MM.1S (cell line): ENCODE results near the gene RBP5.
A peak's percentile ranks its signal among the peaks of the same experiment; 100 is the strongest.

ENCODE experiments used
- DNase-seq: peaks from one replicate; pipeline ENCODE4 v3.0.0-alpha.2; 2015
- H2AFZ ChIP-seq: fragments of 300-600 bp; sonication (generic); 2 replicates; pipeline ENCODE4 v1.6.0; 2016; ENCODE audit warnings: antibody characterized with exemption, low read length
- H3F3A ChIP-seq: fragments of 300-600 bp; sonication (generic); 2 replicates; pipeline ENCODE4 v1.6.1; 2016; ENCODE audit warnings: mild to moderate bottlenecking, antibody characterized with exemption, low read length, moderate library complexity, mixed read lengths; ENCODE audit not compliant: insufficient read depth
- H3K27ac ChIP-seq: fragments of 300-600 bp; sonication (generic); 2 replicates; pipeline ENCODE4 v1.5.1; 2016; ENCODE audit warnings: mild to moderate bottlenecking, low read length
- H3K27me3 ChIP-seq: fragments of 300-600 bp; sonication (generic); replicated peaks from 2 replicates; pipeline ENCODE4 v1.6.0; 2016; ENCODE audit warnings: low read length; ENCODE audit not compliant: insufficient read depth
- H3K36me3 ChIP-seq: fragments of 300-600 bp; sonication (generic); replicated peaks from 2 replicates; pipeline ENCODE4 v1.6.1; 2016; ENCODE audit warnings: mild to moderate bottlenecking, low read length, mixed read lengths; ENCODE audit not compliant: insufficient read depth
- H3K4me1 ChIP-seq: fragments of 300-600 bp; sonication (generic); 2 replicates; pipeline ENCODE4 v1.6.1; 2016; ENCODE audit warnings: low read length, mixed read lengths
- H3K4me2 ChIP-seq: fragments of 300-600 bp; sonication (generic); 2 replicates; pipeline ENCODE4 v1.6.0; 2016; ENCODE audit warnings: low read depth, low read length
- H3K4me3 ChIP-seq: fragments of 300-600 bp; sonication (generic); 2 replicates; pipeline ENCODE4 v1.5.1; 2016; ENCODE audit warnings: low read length, mixed read lengths
- H3K79me2 ChIP-seq: fragments of 300-600 bp; sonication (generic); 2 replicates; pipeline ENCODE4 v1.6.1; 2016; ENCODE audit warnings: mixed run types, low read length, mixed read lengths
- H3K9ac ChIP-seq: fragments of 300-600 bp; sonication (generic); 2 replicates; pipeline ENCODE4 v1.6.1; 2016; ENCODE audit warnings: low read length, mixed read lengths
- H3K9me2 ChIP-seq: fragments of 300-600 bp; sonication (generic); replicated peaks from 2 replicates; pipeline ENCODE4 v1.6.1; 2016; ENCODE audit warnings: mild to moderate bottlenecking, low read length, mixed read lengths; ENCODE audit not compliant: insufficient read depth
- H3K9me3 ChIP-seq: fragments of 300-600 bp; sonication (generic); replicated peaks from 2 replicates; pipeline ENCODE4 v1.6.1; 2016; ENCODE audit warnings: mild to moderate bottlenecking, low read length, mixed read lengths; ENCODE audit not compliant: insufficient read depth
- H4K20me1 ChIP-seq: fragments of 300-600 bp; sonication (generic); 2 replicates; pipeline ENCODE4 v1.6.1; 2016; ENCODE audit warnings: mild to moderate bottlenecking, low read length, moderate library complexity, mixed read lengths; ENCODE audit not compliant: insufficient read depth
- CTCF ChIP-seq: fragments of 300-600 bp; sonication (generic); IDR thresholded peaks from 2 replicates; pipeline ENCODE4 v1.5.1; 2016; ENCODE audit warnings: antibody characterized with exemption, low read length, mixed read lengths
- EZH2 ChIP-seq: fragments of 300-600 bp; sonication (generic); optimal IDR thresholded peaks from 2 replicates; pipeline ENCODE3; 2017; ENCODE audit warnings: low read depth, mild to moderate bottlenecking, antibody characterized with exemption, low read length, mixed read lengths
- EZH2phosphoT487 ChIP-seq: fragments of 300-600 bp; sonication (generic); IDR thresholded peaks from 2 replicates; pipeline ENCODE4 v1.6.1; 2018; ENCODE audit warnings: antibody characterized with exemption, low read length

Gene RBP5

DNA sequence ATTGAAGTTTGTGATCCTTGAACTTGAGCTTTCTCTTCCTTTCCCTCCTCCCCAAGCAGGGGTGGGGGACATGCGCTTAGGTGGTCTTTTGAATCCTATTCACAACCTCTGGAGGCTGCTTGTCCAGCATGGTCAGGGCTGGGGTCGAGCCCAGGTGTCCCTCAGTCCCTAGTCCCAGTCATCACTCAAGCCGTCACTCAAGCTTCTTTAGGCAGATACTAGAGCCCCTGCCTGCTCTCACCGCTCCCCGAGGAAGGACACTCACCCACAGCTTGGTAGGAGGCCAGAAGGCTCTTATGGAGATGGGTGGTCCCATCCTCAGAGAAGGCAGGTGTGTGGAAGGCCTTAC is 19.1 kb downstream of the RBP5 start:
- DNase-seq, result no peak
- H3K79me2 ChIP-seq, result peaks cover 8% of the 10 kb centered on the region; the same call in 1 of the 2 replicates
- no peak overlapping the region for H3K9ac ChIP-seq
- H3K4me3 ChIP-seq, result peak overlapping the region; percentile 82; the same call in 1 of the 2 replicates
- H2AFZ ChIP-seq, result no peak overlapping the region
- H3K27ac ChIP-seq, result no peak overlapping the region
- H3K27me3 ChIP-seq, result no peaks in the 10 kb centered on the region
- H3K4me1 ChIP-seq, result 0 out of 2 replicates have a peak, but pooled peaks cover 15% of the 10 kb centered on the region
- TF ChIP-seq CTCF, result no peak
- TF ChIP-seq EZH2, result no peak
- no peak for TF ChIP-seq EZH2phosphoT487
- peaks cover 11% of the 10 kb centered on the region; the same call in 1 of the 2 replicates for H3F3A ChIP-seq
- no peaks in the 10 kb centered on the region for H3K9me3 ChIP-seq
- no peaks in the 10 kb centered on the region for H3K9me2 ChIP-seq
- H4K20me1 ChIP-seq, result no peaks in the 10 kb centered on the region
- no peaks in the 10 kb centered on the region for H3K36me3 ChIP-seq
- H3K4me2 ChIP-seq, result peak overlapping the region; percentile 77; the same call in 1 of the 2 replicates

DNA sequence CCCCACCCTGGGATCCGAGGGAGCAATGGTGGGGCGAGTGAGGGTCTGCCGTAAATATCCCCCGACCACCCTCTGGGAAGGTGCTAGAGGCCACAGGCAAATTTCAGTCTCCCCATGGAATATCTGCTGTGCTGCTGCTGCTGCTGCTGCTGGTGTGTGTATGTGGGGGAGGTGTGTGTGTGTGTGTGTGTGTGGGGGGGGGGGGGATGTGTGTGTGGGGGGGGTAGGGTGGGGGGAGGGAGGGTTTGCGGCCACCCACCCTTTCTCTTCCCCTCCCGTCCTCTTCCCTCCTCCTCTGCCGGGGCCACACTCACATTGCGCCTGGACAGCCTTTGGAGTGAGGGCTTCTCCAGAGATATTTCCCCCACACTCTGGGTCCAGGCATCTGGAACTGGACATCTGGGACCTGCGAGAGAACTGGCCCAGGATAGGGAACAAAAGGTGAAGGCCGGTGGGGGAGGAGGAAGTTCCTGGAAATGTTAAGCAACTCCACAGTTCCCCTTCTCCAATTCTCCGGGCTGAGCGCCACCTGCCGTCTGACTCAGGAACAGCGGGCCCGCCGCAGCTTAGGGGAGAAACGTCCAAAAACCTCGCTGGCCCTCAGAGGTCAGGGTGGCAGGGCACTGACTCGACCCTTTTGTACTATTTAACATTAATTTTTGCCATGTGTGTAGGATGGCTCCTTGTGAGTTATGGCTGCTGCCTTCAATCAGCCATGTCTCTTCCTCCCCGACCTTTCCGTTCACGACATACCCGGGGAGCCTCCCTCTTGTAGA is 19.7 kb downstream of the RBP5 start, which contains the start of gene C1RL:
Gene C1RL (minus strand): TSS at position 419 of the 776 bp plus-strand sequence. CDS start 34 bp downstream, at position 385.
- Histone ChIP-seq H3K9me2 (no peaks in the 10 kb centered on the region), H3K9ac (peak within 1 kb of the TSS; percentile 87), H3K4me1 (0 out of 2 replicates have a peak, but pooled peaks cover 15% of the 10 kb centered on the region), H3K27me3 (no peaks in the 10 kb centered on the region), H3K4me3 (peak within 1 kb of the TSS; percentile 95), H3K9me3 (no peaks in the 10 kb centered on the region), H3K79me2 (peaks cover 8% of the 10 kb centered on the region; the same call in 1 of the 2 replicates), H3F3A (peaks cover 11% of the 10 kb centered on the region; the same call in 1 of the 2 replicates), H2AFZ (peak within 1 kb of the TSS; percentile 88), H3K27ac (peak within 1 kb of the TSS; percentile 68; the same call in 1 of the 2 replicates), H3K4me2 (peak within 1 kb of the TSS; percentile 95), H3K36me3 (no peaks in the 10 kb centered on the region), H4K20me1 (no peaks in the 10 kb centered on the region)
- no peak for TF ChIP-seq EZH2
- TF ChIP-seq CTCF, result peak; percentile 95
- DNase-seq, result peak; percentile 66

DNA sequence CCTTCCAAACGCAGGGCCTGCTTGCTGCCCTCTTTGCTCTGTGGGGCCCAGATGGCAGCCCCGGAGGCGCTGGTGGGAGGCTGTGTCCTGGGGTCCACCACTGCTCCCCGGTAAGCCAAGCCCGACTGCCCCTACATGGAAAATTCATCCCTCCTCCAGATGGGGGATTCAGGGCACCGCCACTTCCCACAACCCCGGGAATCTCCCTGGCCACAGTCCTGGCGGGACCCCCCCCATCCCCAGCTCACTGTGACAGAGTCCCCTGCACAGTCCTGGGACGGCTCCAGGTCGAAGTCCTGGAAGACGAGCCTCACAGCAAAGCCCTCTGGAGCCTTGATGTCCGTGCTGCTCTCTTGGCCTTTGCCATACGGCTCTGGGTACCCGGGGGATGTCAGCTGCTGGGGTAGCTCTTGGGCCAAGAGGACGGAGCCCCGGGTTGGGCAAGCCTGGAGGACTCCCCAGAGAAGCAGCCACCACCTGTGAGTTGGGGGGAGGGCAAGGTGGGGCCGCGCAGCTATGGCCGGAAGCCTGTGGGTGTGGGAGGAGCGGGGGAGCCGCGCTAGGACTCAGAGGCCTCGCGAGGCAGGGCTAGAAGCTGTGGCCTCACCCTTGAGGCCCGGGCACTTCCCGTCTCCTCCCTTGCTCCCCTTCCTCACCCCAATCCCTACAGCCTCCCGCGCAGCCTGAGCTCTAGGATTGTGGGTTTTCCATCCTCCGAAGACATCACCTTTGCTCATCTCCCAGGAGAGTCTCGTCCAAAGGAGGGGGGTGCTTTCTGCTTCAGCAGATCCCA is 20.5 kb downstream of the RBP5 start:
- H3K9me3 ChIP-seq, result no peaks in the 10 kb centered on the region
- H3K9me2 ChIP-seq, result no peaks in the 10 kb centered on the region
- H3K4me2 ChIP-seq, result peak overlapping the region; percentile 95
- no peaks in the 10 kb centered on the region for H3K27me3 ChIP-seq
- H3K36me3 ChIP-seq, result no peaks in the 10 kb centered on the region
- 0 out of 2 replicates have a peak, but pooled peaks cover 11% of the 10 kb centered on the region for H3K4me1 ChIP-seq
- TF ChIP-seq EZH2 (no peak), CTCF (no peak), EZH2phosphoT487 (no peak)
- H3K9ac ChIP-seq, result peak overlapping the region; percentile 87
- peaks cover 11% of the 10 kb centered on the region; the same call in 1 of the 2 replicates for H3F3A ChIP-seq
- peak overlapping the region; percentile 68; the same call in 1 of the 2 replicates for H3K27ac ChIP-seq
- H4K20me1 ChIP-seq, result no peaks in the 10 kb centered on the region
- H3K79me2 ChIP-seq, result peaks cover 8% of the 10 kb centered on the region; the same call in 1 of the 2 replicates
- peak overlapping the region; percentile 88 for H2AFZ ChIP-seq
- DNase-seq, result peak; percentile 91
- H3K4me3 ChIP-seq, result peak overlapping the region; percentile 95
